HG02798 (cell line): Measurements from ENCODE around the gene FSCB.
"Not testable (repeated sequence)": the region's sequence is repeated elsewhere in the genome, so short reads cannot be mapped to it uniquely, and the experiment has no call there.

Source experiments
- ATAC-seq: cut with Tn5 transposase; IDR thresholded peaks from one replicate; pipeline ENCODE4 v1.9.1; 2021; ENCODE audit warnings: mild to moderate bottlenecking; ENCODE audit not compliant: unreplicated experiment, poor library complexity

FSCB gene, protein sequence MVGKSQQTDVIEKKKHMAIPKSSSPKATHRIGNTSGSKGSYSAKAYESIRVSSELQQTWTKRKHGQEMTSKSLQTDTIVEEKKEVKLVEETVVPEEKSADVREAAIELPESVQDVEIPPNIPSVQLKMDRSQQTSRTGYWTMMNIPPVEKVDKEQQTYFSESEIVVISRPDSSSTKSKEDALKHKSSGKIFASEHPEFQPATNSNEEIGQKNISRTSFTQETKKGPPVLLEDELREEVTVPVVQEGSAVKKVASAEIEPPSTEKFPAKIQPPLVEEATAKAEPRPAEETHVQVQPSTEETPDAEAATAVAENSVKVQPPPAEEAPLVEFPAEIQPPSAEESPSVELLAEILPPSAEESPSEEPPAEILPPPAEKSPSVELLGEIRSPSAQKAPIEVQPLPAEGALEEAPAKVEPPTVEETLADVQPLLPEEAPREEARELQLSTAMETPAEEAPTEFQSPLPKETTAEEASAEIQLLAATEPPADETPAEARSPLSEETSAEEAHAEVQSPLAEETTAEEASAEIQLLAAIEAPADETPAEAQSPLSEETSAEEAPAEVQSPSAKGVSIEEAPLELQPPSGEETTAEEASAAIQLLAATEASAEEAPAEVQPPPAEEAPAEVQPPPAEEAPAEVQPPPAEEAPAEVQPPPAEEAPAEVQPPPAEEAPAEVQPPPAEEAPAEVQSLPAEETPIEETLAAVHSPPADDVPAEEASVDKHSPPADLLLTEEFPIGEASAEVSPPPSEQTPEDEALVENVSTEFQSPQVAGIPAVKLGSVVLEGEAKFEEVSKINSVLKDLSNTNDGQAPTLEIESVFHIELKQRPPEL

DNA sequence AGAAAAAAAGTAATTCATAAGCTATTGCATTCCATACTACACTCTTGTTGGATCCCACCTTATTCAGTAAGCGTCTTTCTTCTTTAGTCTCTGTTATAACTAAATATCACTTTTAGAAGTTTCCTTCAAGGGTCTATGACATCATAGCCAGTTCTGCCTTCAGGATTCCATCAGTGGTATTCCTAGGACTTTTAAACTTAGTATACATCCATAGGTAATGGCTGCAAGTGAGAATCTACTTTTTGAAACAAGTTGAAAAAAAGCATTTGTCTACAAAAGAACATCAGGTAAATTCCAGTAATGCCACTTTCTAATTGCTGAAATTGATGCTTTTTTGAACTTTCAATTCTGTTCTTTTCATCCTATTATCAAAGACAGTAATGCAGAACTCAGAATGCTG lies at the start of gene FSCB:
Gene FSCB, minus strand, starts transcription at position 101 of the 400 bp plus-strand sequence. CDS start 296 bp downstream, outside the sequence.
- no peak for ATAC-seq

DNA sequence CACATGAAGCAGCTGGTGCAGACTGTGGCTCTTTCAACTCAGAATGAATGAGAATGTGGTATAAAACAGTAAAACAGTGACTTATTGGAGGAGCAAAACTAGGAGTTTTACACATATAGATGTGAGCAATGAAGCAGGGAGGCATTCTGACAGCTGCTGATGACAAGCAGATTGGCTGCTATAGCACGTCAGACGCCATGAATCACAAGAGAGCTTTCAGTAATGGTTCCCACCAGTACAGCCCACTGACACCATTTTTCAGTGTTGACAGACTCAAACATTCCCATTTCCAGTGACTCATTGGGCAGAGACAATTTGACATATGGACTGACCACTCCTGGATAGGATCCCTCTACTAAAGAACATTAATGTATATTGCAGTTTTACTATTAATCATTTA lies 24.6 kb upstream of the FSCB start:
- no peak for ATAC-seq

DNA sequence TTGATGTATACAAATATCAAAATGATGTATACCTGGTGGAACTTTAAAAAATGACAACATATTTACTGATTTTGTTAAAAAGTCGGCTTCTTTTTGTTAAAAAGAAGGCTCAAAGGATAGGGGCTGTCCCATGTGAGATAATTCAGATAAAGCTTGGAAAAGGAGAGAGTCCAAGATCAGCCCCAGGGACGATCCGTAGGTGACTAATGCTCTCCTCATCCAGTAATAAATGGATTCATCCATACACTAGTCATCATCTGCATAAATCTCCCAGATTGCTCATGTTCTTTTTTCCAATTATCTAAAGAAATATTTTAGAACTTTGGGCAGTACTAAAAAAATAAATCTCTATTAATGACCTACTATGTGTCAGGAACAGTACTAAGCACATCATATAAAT lies 23.4 kb upstream of the FSCB start:
- ATAC-seq: no peak

DNA sequence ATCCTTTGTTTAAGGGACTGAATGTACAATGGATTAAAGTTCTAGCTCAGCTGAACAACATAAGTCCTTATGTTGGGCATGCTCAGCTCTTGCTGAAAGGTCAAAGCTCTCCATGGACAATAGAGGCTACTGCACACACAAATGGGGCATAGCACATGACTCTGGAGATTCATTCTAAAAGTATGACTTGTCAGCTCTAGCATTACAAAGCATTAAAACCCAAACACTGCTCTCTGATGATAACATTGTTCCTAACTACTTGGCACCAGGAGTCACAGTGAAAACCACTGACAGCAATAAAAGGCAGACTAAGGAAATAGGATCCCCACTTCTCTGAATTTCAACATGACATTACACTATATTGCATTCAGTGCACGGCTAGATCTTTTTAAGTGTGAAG lies 21.9 kb upstream of the FSCB start:
- no peak for ATAC-seq

DNA sequence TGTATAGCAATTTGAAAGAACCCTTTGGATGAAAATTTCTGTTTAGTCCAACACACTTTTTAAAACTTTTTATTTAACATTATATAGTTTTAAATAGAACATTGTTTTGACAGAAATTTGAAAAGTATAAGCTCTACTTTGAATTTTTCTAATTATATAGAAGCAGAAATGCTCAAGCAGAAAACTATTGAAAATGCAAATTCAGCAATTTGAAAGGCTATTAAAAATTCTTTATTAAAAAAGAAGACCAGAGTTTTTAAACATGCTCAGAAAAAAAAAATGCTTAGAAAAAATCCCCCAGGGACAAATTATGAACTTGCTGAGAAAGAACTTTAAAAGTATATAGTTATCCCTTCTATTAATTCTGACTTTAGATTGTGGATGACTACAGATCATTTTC lies 21.1 kb upstream of the FSCB start:
- ATAC-seq: no peak

DNA sequence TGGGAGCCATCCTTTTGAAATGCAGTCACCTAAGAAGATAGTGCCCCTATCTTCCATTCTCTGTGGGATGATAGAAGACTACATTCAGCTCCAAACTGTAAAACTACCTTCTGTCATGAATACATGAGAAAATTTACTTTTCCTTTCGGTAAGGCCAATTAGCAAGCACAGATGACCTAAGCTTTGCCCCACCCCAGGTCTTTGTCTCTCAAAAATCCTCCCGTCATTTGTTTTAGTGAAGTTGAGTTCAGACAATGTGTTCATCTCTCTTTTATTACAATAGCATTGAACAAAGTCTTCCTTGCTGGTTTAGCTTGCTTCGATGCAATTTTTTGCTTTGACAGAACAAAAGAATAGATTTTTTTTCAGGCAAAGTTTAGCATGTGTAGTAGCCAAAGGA lies 18.2 kb upstream of the FSCB start:
- ATAC-seq: no peak

DNA sequence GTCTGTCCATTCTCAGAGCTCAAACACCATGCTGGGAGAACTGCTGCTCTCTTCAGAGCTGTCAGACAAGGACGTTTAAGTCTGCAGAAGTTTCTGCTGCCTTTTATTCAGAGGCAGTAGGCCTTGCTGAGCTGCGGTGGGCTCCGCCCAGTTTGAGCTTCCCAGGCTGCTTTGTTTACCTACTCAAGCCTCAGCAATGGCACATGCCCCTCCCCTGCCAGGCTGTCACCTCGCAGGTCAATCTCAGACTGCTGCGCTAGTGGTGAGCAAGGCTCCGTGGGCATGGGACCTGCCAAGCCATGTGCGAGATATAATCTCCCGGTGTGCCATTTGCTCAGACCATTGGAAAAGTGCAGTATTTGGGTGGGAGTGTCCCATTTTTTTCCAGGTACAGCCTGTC lies 8.6 kb upstream of the FSCB start:
- not testable (repeated sequence) for ATAC-seq

DNA sequence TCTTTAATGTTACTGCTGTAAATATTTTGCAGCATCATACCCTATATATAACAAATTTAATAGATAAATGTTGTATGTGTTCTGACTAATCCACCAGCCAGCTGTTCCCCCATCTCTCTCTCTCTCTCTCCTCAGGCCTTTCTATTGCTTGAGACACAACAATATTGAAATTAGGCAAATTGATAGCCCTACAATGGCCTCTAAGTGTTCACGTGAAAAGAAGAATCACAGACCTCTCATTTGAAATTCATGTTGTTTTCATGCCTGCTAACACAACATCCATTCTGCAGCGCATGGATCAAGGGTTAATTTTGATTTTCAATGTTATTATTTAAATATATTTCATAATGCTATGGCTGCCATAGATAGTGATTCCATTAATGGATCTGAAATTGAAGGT lies 1.8 kb upstream of the FSCB start:
- ATAC-seq: no peak

DNA sequence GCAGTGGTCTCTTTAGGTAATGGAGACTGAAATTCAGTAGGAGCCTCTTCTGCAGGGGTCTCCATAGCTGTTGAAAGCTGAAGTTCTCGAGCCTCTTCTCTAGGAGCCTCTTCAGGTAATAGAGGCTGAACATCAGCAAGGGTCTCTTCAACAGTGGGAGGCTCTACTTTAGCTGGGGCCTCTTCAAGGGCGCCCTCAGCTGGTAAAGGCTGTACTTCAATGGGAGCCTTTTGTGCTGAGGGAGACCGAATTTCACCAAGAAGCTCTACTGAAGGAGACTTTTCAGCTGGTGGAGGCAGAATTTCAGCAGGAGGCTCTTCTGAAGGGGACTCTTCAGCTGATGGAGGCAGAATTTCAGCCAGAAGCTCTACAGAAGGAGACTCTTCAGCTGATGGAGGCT lies 1.5 kb downstream of the FSCB start:
- no peak for ATAC-seq

DNA sequence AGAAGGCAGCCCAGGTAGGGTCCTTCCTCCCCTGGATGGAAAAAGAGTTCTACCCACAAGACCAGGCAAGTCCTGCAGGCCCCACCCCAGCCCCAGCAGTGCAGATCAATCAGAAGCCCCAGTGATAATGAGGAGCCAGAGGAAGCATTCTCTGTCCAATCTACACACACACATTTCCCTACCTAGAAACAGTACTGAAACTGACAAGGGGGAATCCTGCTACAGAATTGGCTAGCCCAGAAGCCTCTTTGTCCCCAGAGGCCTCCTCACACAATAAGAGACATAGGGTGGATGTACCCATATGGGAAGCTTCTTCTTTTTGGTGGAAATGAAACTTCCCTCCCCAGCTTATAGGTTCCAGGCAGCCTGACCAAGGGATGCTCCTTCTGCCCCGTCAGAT lies 9.9 kb downstream of the FSCB start:
- ATAC-seq: no peak

DNA sequence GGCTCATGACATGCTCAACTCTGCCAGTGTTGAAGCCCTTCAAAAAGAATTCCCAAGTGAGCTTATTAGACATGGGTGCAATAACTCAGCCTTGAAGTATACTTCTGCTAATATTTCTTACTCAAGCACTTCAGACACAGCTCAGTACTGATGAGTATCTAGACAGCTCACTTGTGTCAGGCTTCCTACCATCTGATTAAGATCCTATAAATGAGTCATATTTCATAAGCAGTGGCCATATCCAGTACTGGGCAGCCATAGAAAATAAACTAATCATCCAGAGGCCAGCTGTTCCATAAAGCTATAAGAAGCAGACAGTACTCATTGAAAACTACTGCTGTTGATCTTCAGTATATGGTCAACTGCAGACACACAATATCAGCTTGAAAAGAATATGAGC lies 12.9 kb downstream of the FSCB start:
- no peak for ATAC-seq

DNA sequence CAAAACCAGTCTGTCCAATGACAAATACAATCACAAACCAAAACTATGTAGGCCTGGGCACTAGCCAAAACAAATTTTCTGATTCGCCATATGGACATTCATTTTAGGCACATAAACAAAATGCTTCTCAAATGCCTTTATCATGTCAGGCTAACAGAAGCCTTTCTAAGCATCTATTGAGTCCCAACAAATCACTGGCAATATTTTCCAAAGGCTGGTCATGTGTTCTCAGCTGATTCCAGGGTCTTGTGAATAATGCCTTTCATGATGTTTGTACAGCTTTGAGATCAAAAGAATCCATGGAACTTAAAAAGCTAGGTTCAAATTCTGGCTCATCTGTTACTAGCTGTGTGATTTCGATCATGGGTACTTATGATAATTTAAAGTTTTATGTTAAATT lies 16.1 kb downstream of the FSCB start:
- ATAC-seq: no peak

DNA sequence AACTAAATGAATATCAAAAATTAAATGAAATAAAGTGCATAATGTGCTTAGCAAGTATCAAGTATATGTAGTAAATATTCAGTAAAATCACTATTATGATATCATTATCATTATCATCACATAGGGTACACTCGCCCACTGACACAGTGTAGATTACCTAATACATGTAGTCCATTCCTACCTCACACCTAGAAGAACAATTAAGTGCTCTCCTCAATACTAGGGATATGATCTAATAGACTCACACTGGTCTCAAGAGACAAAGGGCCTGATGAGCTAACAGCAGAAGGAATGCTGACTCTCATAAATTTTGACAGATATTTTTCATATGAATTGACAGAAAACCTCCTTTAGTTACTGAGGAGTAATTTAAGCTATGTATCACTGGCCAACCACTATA lies 29.1 kb downstream of the FSCB start:
- ATAC-seq: no peak

DNA sequence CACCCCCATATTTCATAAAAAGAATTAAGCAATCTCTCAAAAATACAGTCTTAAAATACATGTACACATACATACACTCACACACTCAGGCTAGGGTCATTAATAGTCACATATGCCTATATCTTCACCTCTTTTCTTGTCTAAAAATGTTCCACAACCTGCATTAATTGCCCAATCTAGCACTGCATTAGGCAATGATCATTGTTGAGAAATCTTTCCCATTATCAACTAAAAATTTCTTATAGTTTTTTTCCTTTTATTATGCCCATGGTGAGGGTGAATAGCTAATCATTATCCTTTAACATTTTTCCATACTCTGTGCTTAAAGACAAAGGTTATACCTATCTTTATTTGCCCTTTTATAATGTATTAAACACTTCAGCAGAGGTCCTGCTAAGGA lies 38.3 kb downstream of the FSCB start:
- ATAC-seq: no peak

DNA sequence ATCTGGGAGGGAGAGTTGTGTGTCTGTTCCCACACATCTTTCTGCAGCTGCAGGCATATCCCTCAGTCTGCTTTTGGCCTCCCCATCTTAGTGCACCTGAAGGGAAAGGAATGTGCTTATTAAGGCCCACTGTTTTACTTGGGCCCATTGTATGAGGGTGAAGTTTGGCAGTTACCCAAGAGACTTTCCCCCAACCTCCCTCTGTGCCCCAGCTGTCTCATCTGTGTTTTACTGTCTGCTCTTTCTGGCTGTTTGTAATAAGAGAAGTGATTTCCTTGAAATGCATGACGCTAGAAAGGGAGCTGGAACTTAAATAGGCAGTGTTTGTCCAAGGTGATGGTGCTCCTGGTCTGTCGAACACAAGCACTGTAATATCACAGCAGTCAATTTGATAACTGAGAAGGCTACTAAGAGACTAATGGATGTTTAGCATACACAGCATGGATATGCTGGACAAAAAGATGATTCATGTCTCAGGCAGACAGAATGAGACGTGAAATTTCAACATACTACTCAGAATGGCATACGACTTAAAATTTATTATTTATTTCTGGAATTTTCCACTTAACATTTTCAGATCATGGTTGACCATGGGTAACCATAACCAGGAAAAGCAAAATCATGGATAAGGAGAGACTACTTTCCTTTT lies 43.6 kb downstream of the FSCB start:
- ATAC-seq: no peak

DNA sequence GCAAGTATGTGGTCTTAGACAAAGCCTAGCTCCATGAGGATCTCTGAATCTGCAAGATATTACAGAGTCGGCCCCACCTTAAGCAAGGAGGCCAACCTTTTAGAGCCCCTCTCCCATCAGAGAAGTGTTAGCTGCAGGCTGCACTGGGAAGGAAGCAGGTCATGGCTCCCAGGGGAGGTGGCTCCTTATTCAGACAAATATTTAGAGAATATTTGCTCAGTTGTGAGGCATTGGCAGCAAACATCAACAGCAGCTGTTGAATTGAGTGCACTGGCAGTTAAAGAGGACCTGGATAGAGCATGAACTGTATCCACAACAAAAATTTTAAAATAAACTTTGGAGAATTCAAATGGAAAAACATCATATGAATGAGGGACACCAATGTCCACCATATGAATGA lies 44.7 kb downstream of the FSCB start:
- ATAC-seq: no peak

DNA sequence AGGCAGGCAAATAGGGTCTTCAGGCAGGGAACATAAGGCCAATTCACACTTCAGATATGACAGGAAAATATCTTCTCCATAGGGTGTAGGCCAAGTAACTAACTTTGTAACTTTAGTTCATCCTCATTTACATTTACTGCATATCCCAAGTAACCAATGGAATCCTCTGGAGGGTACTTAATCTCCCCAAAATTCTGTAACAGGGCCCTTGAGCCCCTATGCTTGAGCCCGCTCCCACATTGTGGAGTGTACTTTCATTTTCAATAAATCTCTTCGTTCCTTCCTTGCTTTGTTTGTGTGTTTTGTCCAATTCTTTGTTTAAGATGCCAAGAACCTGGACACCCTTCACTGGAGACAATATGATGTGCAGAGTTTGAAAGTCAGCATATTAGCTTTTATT lies 45.3 kb downstream of the FSCB start:
- ATAC-seq: no peak
